ENCODE measurements around the gene PYGM. TPM values are rescaled to one million over a fixed set of nuclear protein-coding genes. Genes with fewer than 3 reads are reported as not detected.

PYGM gene
- total RNA-seq, 1 experiment from 2014 or later, result 1.4 TPM

- BruUV-seq (replicated peaks), result no TSS peak
- H3K9me3 Mint-ChIP-seq (ENCODE audit: unreplicated experiment), result no peaks in the 10 kb centered on the region
- DNase-seq, result peak in 1 of 2 experiments; percentile 31
- H3K4me1 Mint-ChIP-seq (ENCODE audit: low read depth, unreplicated experiment), result no peaks in the 10 kb centered on the region
- Histone ChIP-seq H3K9me3 (no peaks in the 10 kb centered on the region), H3K27me3 (replicated peaks; ENCODE audit: control insufficient read depth, insufficient read depth, low read length) (no peaks in the 10 kb centered on the region), H3K4me1 (no peaks in the 10 kb centered on the region), H3K4me3 (ENCODE audit: low read depth, low read length) (no peak overlapping the region), H3K36me3 (ENCODE audit: control insufficient read depth, insufficient read depth, low read length) (peaks cover 38% of the 10 kb centered on the region)
- no peak overlapping the region for H3K27ac Mint-ChIP-seq (ENCODE audit: unreplicated experiment)
- POLR2A ChIA-PET, result interaction anchor here (0.5 to 1.6 kb wide), 2 partner anchors 9 to 37 kb away, joined by 3 to 13 read pairs; no protein-coding TSS in a partner anchor
- H3K36me3 Mint-ChIP-seq (ENCODE audit: insufficient read depth, unreplicated experiment), result peaks cover 100% of the 10 kb centered on the region
- H3K4me3 Mint-ChIP-seq (ENCODE audit: unreplicated experiment), result no peak overlapping the region
- CTCF ChIA-PET, result no interaction called here
- intact Hi-C loops (cut with micrococcal nuclease; ENCODE audit: unreplicated experiment), result loop anchor here (10.0 kb wide), 1 partner anchor 345 kb away; the partner anchor contains the start of genes TM7SF2 and ZNHIT2
- no peaks in the 10 kb centered on the region for H3K27me3 Mint-ChIP-seq (ENCODE audit: insufficient read depth, unreplicated experiment)
- no peak for TF ChIP-seq CTCF (IDR thresholded peaks at IDR 0.05; ENCODE audit: insufficient read depth in 1 of 2, low read depth in 1 of 2, low read length in 1 of 2, severe bottlenecking in 1 of 2, unreplicated experiment in 1 of 2)
Measured at GRCh38 chr11:64770120-64770519, 10.3 kb upstream of the PYGM start.

GRCh38 chr11:64769283-64769682 is 9.5 kb upstream of the PYGM start:
- H3K27me3 Mint-ChIP-seq (ENCODE audit: insufficient read depth, unreplicated experiment), result no peaks in the 10 kb centered on the region
- peaks cover 100% of the 10 kb centered on the region for H3K36me3 Mint-ChIP-seq (ENCODE audit: insufficient read depth, unreplicated experiment)
- no peak for TF ChIP-seq CTCF (IDR thresholded peaks at IDR 0.05; ENCODE audit: insufficient read depth in 1 of 2, low read depth in 1 of 2, low read length in 1 of 2, severe bottlenecking in 1 of 2, unreplicated experiment in 1 of 2)
- Histone ChIP-seq H3K36me3 (ENCODE audit: control insufficient read depth, insufficient read depth, low read length) (peaks cover 40% of the 10 kb centered on the region), H3K9me3 (no peaks in the 10 kb centered on the region), H3K4me3 (ENCODE audit: low read depth, low read length) (no peak overlapping the region), H3K27me3 (replicated peaks; ENCODE audit: control insufficient read depth, insufficient read depth, low read length) (no peaks in the 10 kb centered on the region), H3K4me1 (no peaks in the 10 kb centered on the region)
- intact Hi-C loops (cut with micrococcal nuclease; ENCODE audit: unreplicated experiment), result no loop called here
- DNase-seq, result no peak
- H3K9me3 Mint-ChIP-seq (ENCODE audit: unreplicated experiment), result no peaks in the 10 kb centered on the region
- POLR2A ChIA-PET, result interaction anchor here (1.6 kb wide), 1 partner anchor 10 kb away, joined by 13 read pairs; no protein-coding TSS in a partner anchor
- BruUV-seq (replicated peaks), result no TSS peak
- CTCF ChIA-PET, result no interaction called here
- H3K4me3 Mint-ChIP-seq (ENCODE audit: unreplicated experiment), result no peak overlapping the region
- peak overlapping the region; percentile 2 for H3K27ac Mint-ChIP-seq (ENCODE audit: unreplicated experiment)
- H3K4me1 Mint-ChIP-seq (ENCODE audit: low read depth, unreplicated experiment), result no peaks in the 10 kb centered on the region

GRCh38 chr11:64768300-64768694 is 8.5 kb upstream of the PYGM start:
- TF ChIP-seq CTCF (IDR thresholded peaks at IDR 0.05; ENCODE audit: insufficient read depth in 1 of 2, low read depth in 1 of 2, low read length in 1 of 2, severe bottlenecking in 1 of 2, unreplicated experiment in 1 of 2), result no peak
- ChIA-PET POLR2A (interaction anchor here (1.6 kb wide), 1 partner anchor 11 kb away, joined by 13 read pairs; no protein-coding TSS in a partner anchor), CTCF (no interaction called here)
- no peak for DNase-seq
- H3K4me3 Mint-ChIP-seq (ENCODE audit: unreplicated experiment), result no peak overlapping the region
- H3K9me3 Mint-ChIP-seq (ENCODE audit: unreplicated experiment), result no peaks in the 10 kb centered on the region
- intact Hi-C loops (cut with micrococcal nuclease; ENCODE audit: unreplicated experiment), result no loop called here
- Histone ChIP-seq H3K27me3 (replicated peaks; ENCODE audit: control insufficient read depth, insufficient read depth, low read length) (no peaks in the 10 kb centered on the region), H3K4me1 (no peaks in the 10 kb centered on the region), H3K36me3 (ENCODE audit: control insufficient read depth, insufficient read depth, low read length) (peaks cover 38% of the 10 kb centered on the region), H3K9me3 (no peaks in the 10 kb centered on the region), H3K4me3 (ENCODE audit: low read depth, low read length) (no peak overlapping the region)
- peaks cover 100% of the 10 kb centered on the region for H3K36me3 Mint-ChIP-seq (ENCODE audit: insufficient read depth, unreplicated experiment)
- H3K27ac Mint-ChIP-seq (ENCODE audit: unreplicated experiment), result no peak overlapping the region
- H3K4me1 Mint-ChIP-seq (ENCODE audit: low read depth, unreplicated experiment), result no peaks in the 10 kb centered on the region
- H3K27me3 Mint-ChIP-seq (ENCODE audit: insufficient read depth, unreplicated experiment), result no peaks in the 10 kb centered on the region
- BruUV-seq (replicated peaks), result no TSS peak

Measured in Caco-2 (cell line).